ENCODE data around the gene TRIO. TPM values are rescaled to one million over a fixed set of nuclear protein-coding genes. Genes with fewer than 3 reads are reported as not detected.

TRIO gene
- total RNA-seq, 1 donor from 2014 or later: 76.8 TPM

GRCh38 chr5:14208071-14209021, 65.2 kb downstream of the TRIO start:
- peak in 1 of 2 donors; percentile 85 for DNase-seq (ENCODE audit: low read depth in 2 of 2)

- DNase-seq (ENCODE audit: low read depth in 2 of 2): no peak
These were observed 66.2 kb downstream of the TRIO start for GRCh38 chr5:14209222-14209822.

GRCh38 chr5:14209836-14210235, 66.7 kb downstream of the TRIO start:
- DNase-seq (ENCODE audit: low read depth in 2 of 2): no peak

DNA sequence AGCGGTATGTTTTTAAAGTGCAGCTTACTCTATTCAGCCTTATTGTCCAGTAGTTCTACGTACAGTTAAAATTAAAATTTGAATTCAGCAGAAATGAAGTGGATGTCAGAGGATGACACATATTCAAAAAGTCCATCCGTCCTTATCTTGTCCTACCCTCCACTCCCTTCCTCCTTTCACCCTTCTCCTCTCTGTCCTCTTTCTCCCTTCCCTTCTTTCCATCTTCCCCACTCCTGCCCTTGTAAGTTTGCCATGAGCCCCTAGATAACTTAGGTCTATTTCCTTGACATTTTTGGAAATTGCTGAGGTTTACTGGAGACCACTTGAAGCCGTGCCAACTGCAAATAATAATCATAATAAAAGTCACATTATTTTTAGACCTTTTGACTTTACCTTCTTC, 67.6 kb downstream of the TRIO start:
- DNase-seq (ENCODE audit: low read depth in 2 of 2): no peak

- DNase-seq (ENCODE audit: low read depth in 2 of 2): no peak
These were observed 69.0 kb downstream of the TRIO start for GRCh38 chr5:14211818-14212803.

DNA sequence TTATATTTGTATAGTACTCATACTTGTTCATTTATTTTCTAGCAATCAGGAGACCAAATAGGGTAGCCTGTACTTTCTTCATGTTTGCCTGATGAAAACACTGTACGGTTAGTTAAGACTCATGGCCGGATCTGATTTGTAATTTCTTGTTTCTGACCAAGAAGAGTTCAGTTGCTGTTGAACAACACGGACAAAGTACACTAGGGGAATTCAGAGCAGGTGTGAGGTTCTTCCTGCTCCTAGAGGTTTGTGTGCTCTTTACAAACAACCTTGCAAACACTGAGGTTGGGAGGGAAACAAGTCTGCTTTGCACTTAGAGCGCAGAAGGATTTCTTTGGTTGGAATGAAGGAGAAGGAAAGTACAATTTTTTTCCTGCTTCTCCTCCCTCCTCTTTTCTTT, 69.7 kb downstream of the TRIO start:
- DNase-seq (ENCODE audit: low read depth in 2 of 2): no peak

GRCh38 chr5:14213253-14213652, 70.1 kb downstream of the TRIO start:
- DNase-seq (ENCODE audit: low read depth in 2 of 2): no peak

- DNase-seq (ENCODE audit: low read depth in 2 of 2): no peak
These were observed 70.9 kb downstream of the TRIO start for GRCh38 chr5:14213813-14214585.

DNA sequence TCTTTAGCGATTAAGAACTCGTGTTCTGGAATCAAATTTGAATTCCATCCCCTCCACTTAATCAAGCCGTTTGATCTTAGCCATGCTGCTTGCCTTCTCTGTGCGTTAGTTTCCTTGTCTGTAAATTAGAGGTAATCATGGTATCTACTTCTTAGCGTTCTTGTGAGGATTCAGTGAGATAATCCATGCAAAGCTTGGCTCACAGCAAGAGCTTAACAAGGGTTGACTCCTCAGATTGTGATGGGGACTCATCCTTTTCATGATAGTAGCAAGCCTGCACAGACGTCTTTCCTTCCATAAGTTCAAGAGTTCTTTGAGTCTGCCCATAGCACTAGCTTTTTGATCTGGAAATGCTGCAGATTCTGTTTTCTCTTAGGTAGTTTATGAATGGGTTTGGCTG, 72.8 kb downstream of the TRIO start:
- no peak for DNase-seq (ENCODE audit: low read depth in 2 of 2)

- no peak for DNase-seq (ENCODE audit: low read depth in 2 of 2)
These were observed 73.2 kb downstream of the TRIO start for GRCh38 chr5:14216372-14216771.

DNA sequence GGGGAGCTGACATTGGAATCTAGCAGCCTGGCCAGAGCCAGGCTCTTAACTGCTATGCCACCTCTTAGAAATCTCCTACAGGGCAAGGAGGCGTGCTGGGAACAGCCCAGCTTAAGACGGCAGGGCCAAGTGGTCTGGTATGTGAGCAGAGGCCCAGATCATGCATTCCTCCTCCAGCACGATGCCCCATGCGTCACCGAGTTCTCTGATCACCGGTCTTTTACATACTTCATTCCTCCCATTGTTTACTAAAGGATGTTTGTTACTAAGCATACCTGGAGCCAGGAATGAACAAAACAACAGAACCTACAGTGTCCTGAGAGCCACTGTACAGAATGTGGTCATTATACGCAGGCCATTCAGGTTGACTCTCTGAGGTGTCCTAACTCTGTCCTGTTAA, 73.8 kb downstream of the TRIO start:
- no peak for DNase-seq (ENCODE audit: low read depth in 2 of 2)

- DNase-seq (ENCODE audit: low read depth in 2 of 2): no peak
These were observed 74.4 kb downstream of the TRIO start for GRCh38 chr5:14217587-14217986.

GRCh38 chr5:14218011-14218410, 74.9 kb downstream of the TRIO start:
- no peak for DNase-seq (ENCODE audit: low read depth in 2 of 2)

- DNase-seq (ENCODE audit: low read depth in 2 of 2): no peak
These were observed 75.3 kb downstream of the TRIO start for GRCh38 chr5:14218480-14218879.

DNA sequence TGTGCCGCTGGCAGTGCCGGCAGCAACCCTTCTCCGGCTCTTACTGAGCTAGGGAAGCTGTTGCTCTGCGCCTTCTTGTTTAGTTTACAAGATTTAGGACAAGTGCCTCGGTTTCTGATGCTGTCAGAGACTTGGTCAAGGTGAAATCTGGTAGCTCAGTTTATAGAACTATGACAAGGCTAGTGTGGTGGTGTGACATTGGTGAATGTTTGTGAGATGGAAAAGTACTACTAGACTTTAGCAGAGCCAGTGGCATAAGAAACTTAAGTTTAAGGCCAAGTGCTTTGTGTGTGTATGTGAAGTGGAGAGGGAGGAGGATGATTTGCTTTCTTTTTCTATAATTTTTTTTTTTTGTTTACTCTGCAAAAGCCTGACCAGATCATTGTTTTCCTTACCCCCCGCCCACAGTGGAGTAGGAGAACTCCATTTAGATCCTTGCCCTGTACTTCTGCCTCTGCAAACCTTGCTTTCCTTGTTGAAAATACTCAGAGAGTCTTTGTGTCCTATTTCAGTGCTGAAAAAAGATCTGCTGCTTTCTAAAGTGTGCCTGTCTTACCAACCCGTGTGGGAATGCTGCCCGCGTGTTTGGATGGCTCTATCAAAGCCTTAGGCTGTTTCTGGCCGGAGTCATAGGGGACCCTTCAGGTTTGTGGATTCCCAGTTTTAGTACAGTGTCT, 75.9 kb downstream of the TRIO start:
- DNase-seq (ENCODE audit: low read depth in 2 of 2): no peak

DNA sequence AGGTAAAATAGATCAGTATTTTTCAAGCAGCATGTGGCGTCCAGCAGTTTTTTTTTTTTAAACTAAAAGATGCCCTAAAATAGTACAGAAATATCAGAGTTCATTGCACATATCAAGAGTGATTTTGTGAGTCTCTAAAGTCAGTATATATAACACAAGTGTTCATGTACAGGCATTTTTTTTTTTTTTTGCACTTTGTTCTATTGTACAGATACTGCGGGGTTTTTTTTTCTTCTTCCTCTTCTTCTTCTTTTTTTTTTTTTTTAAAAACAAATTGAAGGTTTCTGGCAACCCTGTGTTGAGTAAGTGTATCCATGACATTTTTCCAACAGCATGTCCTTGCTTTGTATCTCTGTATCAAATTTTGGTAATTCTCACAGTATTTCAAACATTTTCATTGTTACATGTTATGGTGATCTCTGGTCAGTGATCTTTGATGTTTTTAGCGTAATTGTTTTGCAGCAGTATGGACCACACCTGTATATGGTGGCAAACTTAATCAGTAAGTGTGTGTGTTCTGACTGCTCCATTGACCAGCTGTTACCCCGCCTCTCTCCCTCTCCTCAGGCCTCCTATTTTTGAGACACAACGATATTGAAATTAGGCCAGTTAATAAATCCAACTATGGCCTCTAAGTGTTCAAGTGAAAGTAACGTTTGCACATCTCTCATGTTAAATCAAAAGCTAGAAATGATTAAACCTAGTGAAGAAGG, 76.8 kb downstream of the TRIO start:
- no peak for DNase-seq (ENCODE audit: low read depth in 2 of 2)

DNA sequence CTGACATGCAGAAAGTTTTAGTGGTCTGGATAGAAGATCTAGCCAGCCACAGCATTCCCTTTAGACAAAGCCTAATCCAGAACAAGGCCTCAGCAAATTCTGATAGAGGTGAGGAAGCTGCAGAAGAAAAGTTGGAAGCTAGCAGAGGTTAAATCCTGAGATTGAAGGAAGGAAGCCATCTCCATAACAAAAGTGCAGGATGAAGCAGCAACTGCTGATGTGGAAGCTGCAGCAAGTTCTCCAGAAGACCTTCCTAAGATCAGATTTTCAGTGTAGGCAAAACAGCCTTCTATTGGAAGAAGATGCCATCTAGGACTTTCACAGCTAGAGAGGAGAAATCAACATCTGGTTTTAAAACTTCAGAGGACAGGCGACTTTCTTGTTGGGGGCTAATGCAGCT, 77.5 kb downstream of the TRIO start:
- no peak for DNase-seq (ENCODE audit: low read depth in 2 of 2)

DNA sequence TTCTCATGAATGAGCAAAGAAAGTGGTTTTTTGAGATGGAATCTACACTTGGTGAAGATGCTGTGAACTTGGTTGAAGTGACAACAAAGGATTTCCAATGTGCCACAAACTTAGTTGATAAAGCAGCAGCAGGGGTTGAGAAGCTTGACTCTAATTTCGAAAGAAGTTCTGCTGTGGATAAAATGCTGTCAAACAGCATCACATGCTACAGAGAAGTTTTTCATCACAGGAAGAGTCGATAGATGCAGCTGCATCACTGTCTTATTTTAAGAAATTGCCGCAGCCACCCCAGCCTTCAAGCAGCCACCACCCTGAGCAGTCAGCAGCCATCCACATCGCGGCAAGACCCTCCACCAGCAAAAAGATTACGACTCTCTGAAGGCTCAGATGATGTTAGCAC, 78.6 kb downstream of the TRIO start:
- DNase-seq (ENCODE audit: low read depth in 2 of 2): no peak

DNA sequence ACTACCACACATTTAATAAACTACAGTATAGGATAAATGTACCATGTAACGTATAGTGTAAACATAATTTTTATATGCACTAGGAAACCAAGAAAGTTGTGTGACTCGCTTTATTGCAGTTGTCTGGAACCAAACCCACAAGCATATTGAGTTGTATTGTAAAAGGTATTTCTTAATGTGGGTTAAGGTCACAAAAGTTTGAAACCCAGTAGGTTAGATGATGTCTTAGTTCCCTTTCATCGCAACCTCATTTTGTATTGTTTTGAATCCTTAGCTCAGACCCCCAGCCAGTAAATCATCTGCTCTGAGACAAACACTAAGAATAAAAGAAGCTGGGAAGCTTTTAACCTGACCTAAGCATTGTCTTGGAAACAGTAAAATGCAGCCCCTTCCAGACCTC, 79.1 kb downstream of the TRIO start:
- DNase-seq (ENCODE audit: low read depth in 2 of 2): no peak

DNA sequence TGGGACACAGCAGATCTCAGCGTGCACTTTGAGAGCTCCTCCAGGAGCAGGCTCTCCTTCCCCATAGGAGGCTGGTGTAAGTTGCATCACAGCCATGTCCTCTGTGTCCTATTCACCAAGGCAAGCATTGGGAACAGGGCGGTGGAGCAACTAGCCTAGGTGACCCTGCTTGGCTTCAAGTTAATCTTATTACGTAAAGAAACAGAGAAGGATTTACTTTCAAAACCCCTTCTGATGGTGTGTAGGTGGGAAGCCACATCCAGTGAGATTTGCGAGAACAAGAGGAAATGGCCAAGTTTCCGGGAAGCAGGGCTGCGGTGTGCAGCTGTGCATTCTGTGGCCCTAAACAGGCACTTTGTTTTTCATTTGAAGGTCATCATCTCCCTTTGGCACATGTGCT, 80.2 kb downstream of the TRIO start:
- peak; percentile 57 to 66 for DNase-seq (ENCODE audit: low read depth in 2 of 2)
